NAMALWA (cell line): ENCODE measurements around the gene ABCG5.

Experiments used
- DNase-seq: peaks from one replicate; pipeline ENCODE4 v3.0.0-alpha.2; 2015; ENCODE audit warnings: low spot score

ABCG5 gene

DNA sequence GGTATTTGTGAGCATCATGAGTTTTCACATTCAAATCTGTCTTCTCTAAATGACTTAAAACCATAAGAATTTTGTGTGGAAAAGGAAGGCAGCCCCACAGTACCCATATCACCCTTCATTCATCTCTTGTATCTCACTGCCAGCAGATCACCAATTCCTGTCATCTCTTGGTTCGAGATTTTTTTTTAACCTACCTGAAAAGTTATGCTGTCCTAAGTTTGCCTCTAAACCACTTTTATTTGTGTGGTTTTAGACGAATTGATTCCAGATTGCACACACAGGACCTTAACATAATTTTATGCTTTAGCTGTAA, 32.0 kb downstream of the ABCG5 start:
- no peak for DNase-seq

DNA sequence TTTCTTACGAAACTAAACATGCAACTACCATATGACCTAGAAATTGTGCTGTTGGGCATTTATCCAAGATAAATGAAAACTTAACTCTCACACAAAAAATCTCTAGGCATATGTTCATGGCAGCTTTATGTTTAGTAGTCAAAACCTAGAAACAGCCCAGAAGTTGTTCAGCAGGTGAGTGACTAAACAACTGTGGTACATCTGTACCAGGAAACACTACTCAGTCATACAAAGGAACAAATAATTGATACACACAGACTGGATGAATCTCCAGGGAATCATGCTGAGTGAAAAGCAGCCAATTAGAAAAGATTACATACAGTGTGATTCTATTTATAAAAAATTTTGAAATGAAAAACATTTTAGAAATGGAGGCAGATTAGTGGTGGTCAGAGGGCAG, 35.5 kb downstream of the ABCG5 start:
- no peak for DNase-seq

DNA sequence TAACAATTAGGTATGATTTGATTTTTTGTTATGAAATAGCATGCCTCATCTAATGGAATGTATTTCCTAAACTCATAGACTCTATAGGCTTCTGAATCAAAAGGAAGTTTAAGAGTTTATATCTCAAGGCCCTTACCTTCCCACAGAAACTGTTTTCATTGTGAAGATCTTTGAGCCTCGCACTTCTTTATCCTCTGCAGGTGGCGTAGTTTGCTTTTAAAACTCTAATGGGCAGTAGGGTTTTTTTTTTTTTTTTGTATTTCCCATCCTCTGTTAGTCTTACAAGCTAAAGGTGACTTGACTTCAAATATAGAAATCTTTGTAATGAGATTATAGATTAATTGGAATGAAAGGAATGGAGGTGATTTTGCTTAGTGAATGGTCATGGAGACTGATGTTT, 36.5 kb downstream of the ABCG5 start:
- DNase-seq: no peak

DNA sequence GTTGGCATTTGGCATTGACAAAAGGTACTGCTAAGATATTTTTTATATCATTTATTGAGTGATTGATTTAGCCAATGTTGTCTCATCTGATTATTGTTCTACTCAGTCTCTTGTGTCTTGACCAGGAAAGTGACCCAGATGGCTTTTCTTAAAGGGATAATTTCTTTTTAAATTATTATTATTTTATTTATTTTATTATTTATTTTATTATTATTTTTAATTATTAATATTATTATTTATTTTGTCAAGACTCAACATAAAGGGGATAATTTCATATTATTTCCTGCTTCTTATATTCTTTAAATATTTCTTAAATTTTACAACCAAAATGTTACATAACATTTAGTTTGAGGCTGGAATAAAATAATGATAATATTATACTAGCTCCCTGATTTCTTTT, 37.7 kb downstream of the ABCG5 start:
- DNase-seq: no peak

DNA sequence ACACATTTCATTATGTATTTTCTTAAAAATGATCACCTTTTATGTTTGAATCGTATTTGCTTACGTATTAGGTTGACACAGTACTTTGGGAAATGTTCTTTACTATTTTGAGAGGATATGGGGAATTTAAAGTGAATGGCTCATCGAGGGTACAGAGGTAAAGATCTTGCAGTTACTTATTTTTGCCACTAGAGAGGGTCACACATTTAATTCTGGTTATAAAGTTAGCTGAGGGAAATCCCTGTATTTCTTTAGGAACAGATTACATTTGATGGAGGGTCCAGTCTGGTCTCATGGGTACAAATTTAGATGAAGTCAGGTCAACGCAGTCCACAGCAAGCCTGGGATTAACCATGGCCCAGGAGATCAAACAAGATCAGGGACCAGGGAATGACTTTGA, 40.3 kb downstream of the ABCG5 start:
- DNase-seq: peak; percentile 19

DNA sequence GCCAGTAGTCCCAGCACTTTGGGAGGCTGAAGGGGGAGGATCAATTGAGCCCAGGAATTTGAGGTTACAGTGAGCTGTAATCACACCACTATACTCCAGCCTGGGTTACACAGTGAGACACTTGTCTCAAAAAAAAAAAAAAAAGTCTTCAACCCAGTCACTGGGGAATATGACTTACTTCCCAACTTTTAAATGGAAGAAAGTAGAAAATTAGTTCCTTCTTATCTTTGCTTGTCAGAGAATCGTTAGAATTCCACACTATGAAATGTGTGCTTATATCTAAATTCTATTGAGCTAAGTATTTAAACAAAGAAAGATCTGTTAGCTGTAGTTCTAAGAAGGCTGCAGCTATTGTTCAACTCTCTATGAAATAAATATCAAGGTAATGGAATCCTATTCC, 42.4 kb downstream of the ABCG5 start:
- no peak for DNase-seq

DNA sequence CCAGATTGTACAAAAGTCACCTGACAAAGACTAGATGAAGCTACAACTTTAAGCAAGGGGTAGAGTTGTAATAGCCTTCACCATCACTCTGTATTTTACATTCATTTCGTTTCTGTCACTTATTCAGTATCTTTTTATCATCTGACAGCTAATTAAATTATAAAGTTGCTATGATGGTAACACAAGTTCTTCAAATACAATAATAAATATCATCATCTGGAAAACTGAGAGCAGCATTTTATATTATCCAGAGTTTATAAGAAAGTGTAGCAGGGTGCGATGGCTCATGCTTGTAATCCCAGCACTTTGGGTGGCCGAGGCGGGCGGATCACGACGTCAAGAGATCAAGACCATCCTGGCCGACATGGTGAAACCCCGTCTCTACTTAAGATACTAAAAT, 43.7 kb downstream of the ABCG5 start:
- no peak for DNase-seq

DNA sequence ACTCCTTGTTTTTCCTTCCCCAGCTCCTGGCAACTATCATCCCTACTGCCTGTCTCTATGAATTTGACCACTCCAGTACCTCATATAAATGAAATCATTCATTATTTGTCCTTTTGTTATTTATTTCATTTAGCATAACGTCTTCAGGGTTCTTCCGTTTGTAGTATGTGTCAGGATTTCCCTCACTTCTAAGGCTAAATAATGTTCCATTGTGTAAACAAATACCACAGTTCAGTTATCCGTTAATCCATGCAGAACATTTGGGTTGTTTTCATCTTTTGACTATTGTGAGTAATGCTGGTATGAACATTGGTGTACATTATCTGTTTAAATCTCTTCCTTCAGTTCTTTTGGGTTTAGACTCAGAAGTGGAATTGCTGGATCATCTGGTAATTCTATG, 46.0 kb downstream of the ABCG5 start:
- no peak for DNase-seq

DNA sequence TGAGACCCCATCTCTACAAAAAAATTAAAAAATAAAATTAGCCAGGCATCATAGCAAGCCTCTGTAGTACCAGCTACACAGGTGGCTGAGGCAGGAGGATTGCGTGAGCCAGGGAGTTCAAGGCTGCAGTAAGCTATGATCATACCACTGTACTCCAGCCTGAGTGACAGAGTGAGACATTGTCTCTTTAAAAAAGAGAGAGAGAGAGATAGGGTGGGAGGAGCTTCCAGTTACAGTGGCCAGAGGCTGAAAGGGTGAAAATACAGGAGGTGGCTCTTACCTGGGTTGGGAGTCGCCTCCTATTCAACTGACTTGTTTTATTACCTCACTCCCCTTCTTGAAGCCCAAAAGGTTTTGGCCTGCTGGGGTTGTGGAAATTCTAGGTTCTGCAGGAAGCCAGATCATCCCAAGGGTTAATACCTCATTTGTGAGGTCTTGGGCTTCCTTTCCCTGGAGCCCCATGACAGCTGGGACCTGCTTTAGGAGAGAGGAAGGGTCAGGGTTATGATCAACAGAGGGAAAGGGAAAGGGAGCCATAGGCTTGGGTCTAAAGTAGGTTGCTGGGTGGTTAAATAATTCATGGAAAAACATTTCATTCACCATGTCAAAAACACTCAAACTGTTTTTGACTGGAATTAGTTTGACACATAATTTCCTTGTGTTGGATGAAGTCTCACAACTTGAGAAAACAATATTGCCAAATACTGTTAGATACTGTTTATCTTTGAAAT, 47.4 kb downstream of the ABCG5 start:
- no peak for DNase-seq

DNA sequence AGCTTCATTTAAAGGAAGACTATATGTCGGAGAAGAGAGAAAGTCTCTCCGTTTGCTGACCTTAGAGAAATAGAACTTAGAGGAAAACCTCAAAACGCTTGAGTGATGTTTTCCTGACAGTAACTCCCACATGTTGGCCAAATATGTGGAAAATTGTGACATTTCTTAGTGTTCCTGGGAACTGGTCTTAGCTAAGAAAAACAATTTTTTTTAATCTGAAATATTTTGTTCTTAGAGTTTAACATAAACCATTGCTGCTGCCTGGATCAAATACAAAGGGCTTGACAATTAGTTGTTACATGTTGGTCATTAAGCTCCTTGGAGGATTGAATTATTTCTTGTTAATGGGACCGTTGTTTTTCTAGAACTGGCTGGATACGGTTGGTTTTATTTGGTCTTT, 48.5 kb downstream of the ABCG5 start:
- no peak for DNase-seq

DNA sequence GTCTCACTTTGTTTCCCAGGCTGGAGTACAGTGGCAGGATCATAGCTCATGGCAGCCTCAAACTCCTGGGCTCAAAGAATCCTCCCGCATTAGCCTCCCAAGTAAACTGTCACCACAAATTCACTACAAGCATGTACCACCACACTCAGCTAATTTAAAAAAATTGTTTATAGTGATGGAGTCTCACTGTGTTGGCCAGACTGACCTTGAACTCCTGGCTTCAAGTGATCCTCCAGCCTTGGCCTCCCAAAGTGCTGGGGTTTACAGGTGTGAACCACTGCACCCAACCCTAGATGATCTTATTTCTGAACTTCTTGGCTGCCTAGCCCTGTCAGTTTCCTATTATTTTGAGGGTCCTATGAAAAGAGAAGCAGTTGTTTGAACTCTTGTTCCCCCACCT, 50.0 kb downstream of the ABCG5 start:
- DNase-seq: no peak

DNA sequence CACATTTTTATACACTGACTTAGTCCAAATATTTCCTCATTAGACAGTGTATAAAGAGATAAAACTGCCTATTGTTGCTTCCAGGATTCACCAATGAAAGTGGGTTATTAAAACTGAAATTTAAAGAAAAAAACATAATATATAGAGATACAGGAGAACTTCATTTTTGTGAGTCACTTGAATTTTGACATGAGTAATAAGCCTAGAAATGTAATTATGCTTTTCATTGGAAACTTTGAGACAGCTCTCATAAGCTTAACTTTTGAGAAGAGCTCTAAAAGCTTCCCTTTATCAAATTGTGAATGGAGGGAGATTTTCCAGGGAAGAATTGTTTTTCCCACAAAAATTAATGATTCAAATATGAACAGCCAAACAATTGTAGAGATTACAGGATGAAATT, 50.7 kb downstream of the ABCG5 start:
- DNase-seq: no peak

DNA sequence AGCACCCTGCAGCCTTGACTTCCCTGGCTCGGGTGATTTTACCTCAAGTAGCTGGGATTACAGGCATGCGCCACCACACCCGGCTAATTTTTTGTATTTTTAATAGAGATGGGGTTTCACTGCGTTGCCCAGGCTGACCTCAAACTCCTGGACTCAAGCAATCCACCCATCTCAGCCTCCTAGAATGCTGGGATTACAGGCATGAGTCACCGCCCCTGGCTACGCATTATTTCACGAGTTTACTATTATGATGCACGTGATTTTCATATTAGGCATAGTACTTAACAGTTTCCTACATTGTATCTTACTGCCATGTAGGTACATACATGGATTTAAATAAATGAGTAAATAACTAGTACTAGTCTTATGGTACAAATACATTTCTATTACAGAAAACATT, 60.4 kb downstream of the ABCG5 start:
- no peak for DNase-seq

DNA sequence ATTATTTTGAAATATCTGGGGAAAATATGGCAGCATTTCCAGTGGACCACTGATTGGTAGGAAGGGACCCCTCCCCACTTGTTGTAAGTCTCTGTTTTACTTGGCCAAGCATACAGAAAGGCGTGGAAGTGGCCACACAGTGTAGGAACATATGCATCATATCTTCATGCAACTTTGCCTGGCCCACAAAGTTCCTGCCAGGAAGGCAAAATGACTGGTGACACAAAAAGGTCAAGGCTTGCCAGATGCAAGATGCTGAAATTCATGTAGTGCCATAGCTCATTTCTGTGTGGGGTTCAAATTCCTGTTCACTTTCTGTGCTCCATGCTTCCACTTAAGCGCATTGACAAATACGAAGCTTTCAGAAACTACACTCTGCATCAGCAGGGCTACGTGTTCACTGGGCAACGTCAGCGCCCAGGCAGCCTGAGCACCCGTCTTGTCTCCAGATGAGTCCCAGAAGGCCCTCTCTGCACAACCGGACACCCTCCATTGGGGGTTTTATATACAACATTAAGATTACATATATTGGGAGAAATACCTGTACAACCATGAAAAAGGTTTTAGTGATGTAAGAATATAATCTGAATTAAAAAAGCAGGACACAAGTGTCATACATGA, 61.2 kb downstream of the ABCG5 start:
- no peak for DNase-seq

DNA sequence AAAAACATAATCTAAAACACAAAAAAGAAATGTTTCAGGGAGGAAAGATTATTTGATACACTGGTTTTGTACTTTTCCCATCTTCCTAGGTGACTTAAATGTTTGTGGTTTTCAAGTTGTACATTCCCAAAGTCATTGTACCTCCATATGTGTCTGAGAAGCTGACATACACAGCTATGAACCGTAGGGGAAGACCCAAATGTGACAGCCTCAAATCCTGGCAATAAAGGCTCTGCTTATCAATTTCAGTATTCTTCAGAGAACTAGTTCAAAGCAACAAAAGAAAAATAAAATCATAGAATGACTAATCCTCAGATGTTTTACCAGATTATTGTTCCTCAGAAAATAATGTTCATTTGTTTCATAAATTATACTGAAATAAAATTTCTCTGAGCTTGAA, 62.3 kb downstream of the ABCG5 start:
- DNase-seq: no peak

DNA sequence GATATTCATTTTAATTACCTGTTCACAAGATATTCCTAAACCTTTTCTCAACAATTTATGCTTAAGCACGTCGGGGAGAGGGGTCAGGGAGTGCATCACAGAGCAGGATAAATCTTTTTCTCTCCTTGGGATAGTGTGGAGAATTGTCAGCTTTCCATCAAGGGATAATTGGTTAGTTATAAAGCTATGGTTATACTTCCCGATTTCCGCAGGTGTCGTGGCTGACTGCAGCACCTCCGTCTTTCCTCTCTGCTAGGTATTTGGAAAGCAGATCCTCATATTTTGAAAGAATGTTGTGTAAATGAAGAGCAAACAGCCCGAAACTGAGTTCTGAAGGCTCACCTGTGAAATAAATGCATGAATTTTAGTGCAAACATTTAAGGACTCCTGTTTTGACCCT, 64.0 kb downstream of the ABCG5 start:
- DNase-seq: no peak

DNA sequence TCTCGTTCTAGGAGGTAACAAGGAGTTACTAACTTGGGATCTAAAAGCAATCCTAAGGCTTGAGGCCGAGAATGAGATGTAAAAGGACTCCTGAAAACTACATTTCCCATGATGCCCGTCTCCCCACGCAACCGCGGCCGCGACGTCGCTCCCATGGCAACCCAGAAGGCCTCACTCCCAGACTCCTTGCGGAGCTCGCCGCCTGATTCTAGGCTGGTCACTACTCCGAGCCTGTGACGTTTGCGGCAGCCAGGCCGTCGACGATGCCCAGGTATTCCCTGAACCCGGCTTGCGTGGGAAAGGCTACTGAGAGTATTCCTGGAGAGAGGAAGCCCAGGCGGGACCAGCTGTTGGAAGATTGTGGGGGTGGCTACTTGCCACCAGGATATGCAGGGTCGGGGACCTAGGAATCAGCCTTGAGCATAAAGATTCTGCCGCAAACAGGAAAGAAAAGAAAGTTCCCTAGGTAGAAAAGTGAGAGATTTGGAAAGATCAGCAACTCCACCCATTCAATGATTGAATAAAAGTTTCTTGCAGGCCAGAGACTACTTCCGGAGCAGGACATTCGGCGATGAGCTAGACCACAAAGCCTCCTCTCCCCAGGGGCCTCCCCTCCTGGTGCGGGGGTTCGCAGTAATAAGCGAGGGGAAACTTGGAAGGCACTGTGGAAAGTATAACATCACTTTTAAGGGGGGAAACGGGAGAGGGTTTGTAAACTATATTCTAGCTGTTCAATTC, 64.6 kb downstream of the ABCG5 start, which contains the start of gene DYNC2LI1:
DYNC2LI1 (plus strand) TSS at position 164 of the 738 bp plus-strand sequence; CDS start at position 264, 100 bp downstream.
- DNase-seq: peak; percentile 90

DNA sequence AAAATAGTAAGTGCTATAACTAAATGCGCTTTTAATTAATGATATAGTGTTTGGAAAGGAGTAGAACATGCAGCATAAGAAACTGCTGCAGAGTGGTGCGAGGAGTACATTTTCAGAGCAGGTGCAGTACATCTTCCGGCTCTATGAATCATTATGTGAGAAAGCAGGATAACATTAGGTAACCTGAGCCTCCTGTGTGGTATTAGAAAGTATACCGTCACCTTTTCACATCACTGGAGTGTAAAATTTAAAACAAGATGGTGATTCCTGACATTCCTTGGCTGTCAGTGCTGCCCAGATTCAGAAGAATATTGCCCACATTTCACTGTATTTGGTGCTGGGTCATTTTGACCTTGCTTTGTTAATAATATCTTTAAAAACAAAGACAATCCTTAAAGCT, 72.6 kb downstream of the ABCG5 start:
- no peak for DNase-seq

DNA sequence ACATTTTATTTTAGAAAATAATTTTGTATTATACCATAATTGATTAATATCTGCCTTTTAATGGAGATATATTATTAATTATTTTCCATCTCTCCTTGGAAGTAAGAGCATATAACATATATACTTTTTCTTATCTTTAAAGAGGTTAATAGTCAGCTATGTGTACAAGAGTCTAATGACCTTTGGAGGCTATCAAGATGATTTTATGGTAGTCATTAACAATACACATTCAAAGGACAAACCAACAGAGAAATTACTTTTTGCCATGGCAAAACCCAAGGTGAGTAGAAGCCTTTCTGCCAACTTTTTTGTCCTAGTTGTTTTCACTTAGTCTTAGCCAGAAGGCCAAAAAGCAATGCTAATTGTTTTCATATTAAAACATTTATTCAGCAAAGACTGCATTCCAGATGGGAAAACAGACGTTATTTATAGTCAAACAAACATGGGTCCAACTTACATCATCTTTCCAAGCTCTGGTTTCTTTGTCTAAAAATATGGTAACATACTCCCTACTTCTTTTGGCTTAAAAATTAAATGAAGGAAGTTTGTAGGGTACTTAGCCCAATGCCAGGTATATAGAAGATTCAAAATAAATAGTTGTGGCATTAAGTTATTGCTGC, 74.4 kb downstream of the ABCG5 start:
- DNase-seq: no peak

DNA sequence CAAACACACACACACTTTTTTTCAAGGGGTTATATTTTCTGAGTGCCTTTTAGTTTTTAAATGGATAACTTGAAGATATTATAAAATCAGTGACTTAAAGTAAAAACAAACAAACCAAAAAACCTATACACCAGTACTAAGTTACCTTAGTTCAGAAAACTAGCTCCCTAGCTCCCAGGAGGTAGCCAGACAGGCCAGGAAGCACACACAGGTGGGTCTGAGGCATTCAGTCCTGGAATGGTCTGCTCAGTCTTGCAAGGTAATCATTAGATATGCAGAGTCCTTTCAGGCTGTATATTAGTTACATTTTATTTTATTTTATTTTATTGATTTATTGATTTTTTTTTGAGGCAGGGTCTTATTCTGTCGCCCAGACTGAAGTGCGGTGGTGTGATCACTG, 75.5 kb downstream of the ABCG5 start:
- DNase-seq: no peak
